H9 (cell line): ENCODE data around the gene ATP13A2. TPM values are rescaled to one million over a fixed set of nuclear protein-coding genes. Genes with fewer than 3 reads are reported as not detected.

Experiments
- DNase-seq: peaks from one replicate; pipeline ENCODE4 v3.0.0-alpha.2; 2017
- H2AFZ ChIP-seq: one replicate; pipeline ENCODE4 v1.6.1; 2013; ENCODE audit warnings: mild to moderate bottlenecking, low read length, control low read depth, moderate library complexity
- H2AK5ac ChIP-seq: 2 replicates; pipeline ENCODE4 v1.6.1; 2013; ENCODE audit warnings: low read length, control low read depth, mixed read lengths; ENCODE audit not compliant: insufficient read length
- H2BK120ac ChIP-seq: one replicate; pipeline ENCODE4 v1.6.1; 2013; ENCODE audit warnings: low read depth, mild to moderate bottlenecking, low read length, control low read depth, inconsistent platforms; ENCODE audit not compliant: poor library complexity, severe bottlenecking
- H2BK12ac ChIP-seq: 2 replicates; pipeline ENCODE4 v1.6.1; 2013; ENCODE audit warnings: low read length, control low read depth, mixed read lengths, low read depth; ENCODE audit not compliant: insufficient read length
- H2BK15ac ChIP-seq: 2 replicates; pipeline ENCODE4 v1.6.1; 2013; ENCODE audit warnings: low read depth, low read length, control low read depth
- H2BK20ac ChIP-seq: one replicate; pipeline ENCODE4 v1.6.1; 2013; ENCODE audit warnings: low read depth, mild to moderate bottlenecking, low read length, control low read depth, inconsistent platforms; ENCODE audit not compliant: poor library complexity, severe bottlenecking
- H2BK5ac ChIP-seq: 2 replicates; pipeline ENCODE4 v1.6.1; 2013; ENCODE audit warnings: low read length, control low read depth, mixed read lengths; ENCODE audit not compliant: insufficient read length
- H3K14ac ChIP-seq: 2 replicates; pipeline ENCODE4 v1.6.1; 2013; ENCODE audit warnings: low read length, control low read depth; ENCODE audit not compliant: insufficient read depth
- H3K18ac ChIP-seq: 2 replicates; pipeline ENCODE4 v1.6.1; 2013; ENCODE audit warnings: low read depth, mild to moderate bottlenecking, mixed read lengths, low read length, control low read depth; ENCODE audit not compliant: insufficient read length
- H3K23ac ChIP-seq: 2 replicates; pipeline ENCODE4 v1.6.1; 2013; ENCODE audit warnings: low read length, control low read depth, mixed read lengths, low read depth; ENCODE audit not compliant: insufficient read length
- H3K23me2 ChIP-seq: 2 replicates; pipeline ENCODE4 v1.6.1; 2013; ENCODE audit warnings: low read depth, mild to moderate bottlenecking, mixed read lengths, low read length, control low read depth; ENCODE audit not compliant: insufficient read length, poor library complexity, severe bottlenecking
- H3K27ac ChIP-seq: 2 replicates; pipeline ENCODE4 v1.5.1; 2013; ENCODE audit warnings: low read length, control low read depth, mixed read lengths, low read depth; ENCODE audit not compliant: insufficient read length
- H3K27me3 ChIP-seq: 2 replicates; pipeline ENCODE4 v1.6.1; 2013; ENCODE audit warnings: low read length, control low read depth, inconsistent platforms; ENCODE audit not compliant: insufficient read depth
- H3K4ac ChIP-seq: 2 replicates; pipeline ENCODE4 v1.6.1; 2013; ENCODE audit warnings: low read depth, mild to moderate bottlenecking, control low read depth, inconsistent platforms, low read length, moderate library complexity
- H3K4me1 ChIP-seq: 2 replicates; pipeline ENCODE4 v1.6.1; 2013; ENCODE audit warnings: low read length, control low read depth, inconsistent platforms; ENCODE audit not compliant: insufficient read depth
- H3K4me2 ChIP-seq: 2 replicates; pipeline ENCODE4 v1.6.1; 2013; ENCODE audit warnings: low read length, control low read depth, mixed read lengths; ENCODE audit not compliant: insufficient read length, insufficient read depth
- H3K56ac ChIP-seq: 2 replicates; pipeline ENCODE4 v1.6.1; 2013; ENCODE audit warnings: low read depth, mild to moderate bottlenecking, mixed read lengths, low read length, control low read depth; ENCODE audit not compliant: insufficient read length
- H3K79me1 ChIP-seq: 2 replicates; pipeline ENCODE4 v1.6.1; 2013; ENCODE audit warnings: low read depth, mild to moderate bottlenecking, moderate library complexity, low read length, control low read depth, inconsistent platforms; ENCODE audit not compliant: insufficient read depth, poor library complexity, severe bottlenecking
- H3K79me2 ChIP-seq: 2 replicates; pipeline ENCODE4 v1.6.1; 2013; ENCODE audit warnings: low read length, control low read depth, inconsistent platforms; ENCODE audit not compliant: insufficient read depth
- H3K9ac ChIP-seq: 2 replicates; pipeline ENCODE4 v1.6.1; 2013; ENCODE audit warnings: low read length, control low read depth, mixed read lengths; ENCODE audit not compliant: insufficient read length; ENCODE audit errors: extremely low read depth
- H3K9me3 ChIP-seq: one replicate; pipeline ENCODE4 v1.6.1; 2013; ENCODE audit warnings: low read depth, low read length, inconsistent platforms; ENCODE audit not compliant: control insufficient read depth
- H3T11ph ChIP-seq: one replicate; pipeline ENCODE4 v1.6.1; 2013; ENCODE audit warnings: mild to moderate bottlenecking, low read length, control low read depth, inconsistent platforms
- H4K20me1 ChIP-seq: one replicate; pipeline ENCODE4 v1.6.1; 2013; ENCODE audit not compliant: control insufficient read depth, insufficient read length, insufficient read depth
- H4K5ac ChIP-seq: 2 replicates; pipeline ENCODE4 v1.6.1; 2013; ENCODE audit warnings: low read depth, mild to moderate bottlenecking, mixed read lengths, low read length, control low read depth; ENCODE audit not compliant: insufficient read length
- H4K8ac ChIP-seq: replicated peaks from 2 replicates; pipeline ENCODE4 v1.6.1; 2013; ENCODE audit warnings: low read length, control low read depth, mixed read lengths, low read depth; ENCODE audit not compliant: insufficient read length
- H4K91ac ChIP-seq: 2 replicates; pipeline ENCODE4 v1.6.1; 2013; ENCODE audit warnings: low read depth, mild to moderate bottlenecking, moderate library complexity, mixed read lengths, low read length, control low read depth; ENCODE audit not compliant: insufficient read length
- H3K27ac Mint-ChIP-seq, 3 experiments: 2 replicates in 2 of 3; 3 replicates in 1 of 3; pipeline ENCODE4 v1.8.0; 2020 to 2021; ENCODE audit warnings: mixed read lengths in 3 of 3, mild to moderate bottlenecking in 1 of 3, moderate library complexity in 1 of 3
- H3K27me3 Mint-ChIP-seq: 2 replicates; pipeline ENCODE4 v1.8.0; 2021; ENCODE audit warnings: low read depth, mild to moderate bottlenecking, moderate library complexity, mixed read lengths
- H3K36me3 Mint-ChIP-seq, 3 experiments: 2 replicates in 2 of 3; 3 replicates in 1 of 3; pipeline ENCODE4 v1.8.0; 2020 to 2021; ENCODE audit warnings: low read depth in 3 of 3, mixed read lengths in 3 of 3; ENCODE audit not compliant: insufficient read depth in 1 of 3
- H3K4me1 Mint-ChIP-seq, 2 experiments: 2 replicates each; pipeline ENCODE4 v1.8.0; 2020; ENCODE audit warnings: mixed read lengths in 2 of 2
- H3K4me3 Mint-ChIP-seq, 2 experiments: 2 replicates in 1 of 2; 3 replicates in 1 of 2; pipeline ENCODE4 v1.8.0; 2020 to 2021; ENCODE audit warnings: mild to moderate bottlenecking in 2 of 2, mixed read lengths in 2 of 2, moderate library complexity in 1 of 2
- H3K9me3 Mint-ChIP-seq, 2 experiments: 2 replicates in 1 of 2; 3 replicates in 1 of 2; pipeline ENCODE4 v1.8.0; 2020; ENCODE audit warnings: mild to moderate bottlenecking in 2 of 2, mixed read lengths in 2 of 2, moderate library complexity in 1 of 2
- CTCF ChIP-seq: fragments of 200-600 bp; sonication (generic); conservative IDR thresholded peaks from 3 replicates; pipeline ENCODE4 v1.8.0; 2021; ENCODE audit warnings: antibody characterized with exemption, mild to moderate bottlenecking
- WGBS: extraction: QIAGEN DNeasy Blood & Tissue Kit; methylation state at CpG from one replicate; pipeline ENCODE4 v1.1.7; 2013; ENCODE audit warnings: missing lambda C conversion rate, low lambda C conversion rate, mixed read lengths; ENCODE audit not compliant: insufficient read length; ENCODE audit errors: extremely low coverage; 5-methylcytosine and 5-hydroxymethylcytosine counted together
- total RNA-seq: library from RNA; stranded (reverse); gene quantifications from 2 replicates; pipeline ENCODE4 v1.2.1, GENCODE V29; 2021

Gene ATP13A2
- total RNA-seq, 1 experiment from 2014 or later, result 53.6 TPM

GRCh38 chr1:17005365-17005740 lies 6.4 kb downstream of the ATP13A2 start:
- Mint-ChIP-seq H3K9me3 (no peaks in the 10 kb centered on the region; a peak in 1 of 5 replicates), H3K27me3 (no peaks in the 10 kb centered on the region), H3K36me3 (peaks cover 5 to 39% (median 29%) of the 10 kb centered on the region in 3 experiments), H3K4me3 (no peak overlapping the region), H3K27ac (no peak overlapping the region; a peak in 1 of 7 replicates), H3K4me1 (peaks cover 10 to 30% of the 10 kb centered on the region in 2 experiments)
- WGBS, result no CpG with 5 or more reads among the region's 19 CpGs
- Histone ChIP-seq H2BK15ac (no peak overlapping the region), H3T11ph (no peak overlapping the region), H3K27ac (no peak overlapping the region), H3K4me2 (no peak overlapping the region), H3K79me2 (no peaks in the 10 kb centered on the region), H3K9ac (no peak overlapping the region), H2BK5ac (no peak overlapping the region), H2BK20ac (no peak overlapping the region), H4K20me1 (no peaks in the 10 kb centered on the region), H3K23me2 (no peaks in the 10 kb centered on the region), H3K79me1 (no peaks in the 10 kb centered on the region), H2AK5ac (no peak overlapping the region), H4K8ac (no peak overlapping the region), H2BK120ac (no peak overlapping the region), H3K9me3 (no peaks in the 10 kb centered on the region), H3K4me1 (no peaks in the 10 kb centered on the region; the same call in 1 of the 2 replicates), H3K18ac (no peak overlapping the region), H2AFZ (no peak overlapping the region), H3K4ac (no peak overlapping the region), H4K5ac (no peak overlapping the region), H3K14ac (no peak overlapping the region), H4K91ac (no peak overlapping the region), H3K23ac (no peak overlapping the region), H2BK12ac (no peak overlapping the region), H3K27me3 (no peaks in the 10 kb centered on the region), H3K56ac (no peak overlapping the region)
- TF ChIP-seq CTCF, result no peak
- DNase-seq, result no peak
